CD4-positive, alpha-beta T cell (primary cell): ENCODE results near the gene CBARP. TPM values are rescaled to one million over a fixed set of nuclear protein-coding genes. Genes with fewer than 3 reads are reported as not detected.

Source experiments
- ATAC-seq: fragments of 200-7000 bp; cut with Tn5 transposase; one replicate; pipeline ENCODE4 v1.10.0; 2022; ENCODE audit warnings: mild to moderate bottlenecking; ENCODE audit not compliant: poor library complexity
- CTCF ChIA-PET: fragments of 350-600 bp; sonication (Branson Sonifier 250); formaldehyde crosslinking; loops from one replicate; lab custom pipeline; 2021; ENCODE audit warnings: antibody characterized with exemption, inconsistent platforms; lab: Charles Lee
- POLR2A ChIA-PET: fragments of 350-600 bp; sonication (Branson Sonifier 250); formaldehyde crosslinking; loops from one replicate; lab custom pipeline; 2021; ENCODE audit warnings: antibody characterized with exemption, inconsistent platforms; lab: Charles Lee
- DNase-seq, 14 experiments: peaks; one replicate each; pipeline ENCODE4 v3.0.0-alpha.2; 2013 to 2020; ENCODE audit warnings: mixed read lengths in 2 of 14
- H3K27ac ChIP-seq, 2 donors: one replicate each; pipeline versions ENCODE4 v1.5.1 to v1.7.0; 2013; ENCODE audit warnings: low read length in 2 of 2, low read depth in 1 of 2, mild to moderate bottlenecking in 1 of 2
- H3K27me3 ChIP-seq, 2 experiments: 1 replicate in 1 of 2; 2 replicates in 1 of 2; pipeline versions ENCODE4 v1.6.1 to v1.7.0; 2013; ENCODE audit warnings: low read length in 2 of 2, control low read depth in 1 of 2, mild to moderate bottlenecking in 1 of 2, moderate library complexity in 1 of 2; ENCODE audit not compliant: insufficient read depth in 2 of 2, control insufficient read depth in 1 of 2
- H3K36me3 ChIP-seq: one replicate; pipeline ENCODE4 v1.6.1; 2013; ENCODE audit warnings: low read length, control low read depth; ENCODE audit not compliant: insufficient read depth
- H3K4me1 ChIP-seq: one replicate; pipeline ENCODE4 v1.6.1; 2013; ENCODE audit warnings: low read length, control low read depth; ENCODE audit not compliant: insufficient read depth
- H3K4me3 ChIP-seq: one replicate; pipeline ENCODE4 v1.5.1; 2013; ENCODE audit warnings: mild to moderate bottlenecking, low read length, moderate library complexity
- H3K9me3 ChIP-seq, 2 experiments: 1 replicate in 1 of 2; 2 replicates in 1 of 2; pipeline versions ENCODE4 v1.6.1 to v1.7.0; 2013; ENCODE audit warnings: low read length in 2 of 2, mild to moderate bottlenecking in 2 of 2, control low read depth in 1 of 2, moderate library complexity in 1 of 2; ENCODE audit not compliant: control insufficient read depth in 1 of 2, insufficient read depth in 1 of 2
- H3K27ac Mint-ChIP-seq: one replicate; pipeline ENCODE4 v1.8.0; 2020; ENCODE audit warnings: mixed read lengths
- H3K27me3 Mint-ChIP-seq: one replicate; pipeline ENCODE4 v1.8.0; 2021; ENCODE audit warnings: mixed read lengths
- H3K36me3 Mint-ChIP-seq: one replicate; pipeline ENCODE4 v1.8.0; 2021; ENCODE audit warnings: low read depth, mixed read lengths
- H3K4me1 Mint-ChIP-seq: one replicate; pipeline ENCODE4 v1.8.0; 2021; ENCODE audit warnings: low read depth, mixed read lengths
- H3K4me3 Mint-ChIP-seq: one replicate; pipeline ENCODE4 v1.8.0; 2020; ENCODE audit warnings: mild to moderate bottlenecking, mixed read lengths
- H3K9me3 Mint-ChIP-seq: one replicate; pipeline ENCODE4 v1.8.0; 2020; ENCODE audit warnings: mixed read lengths
- CTCF ChIP-seq: fragments of 200-600 bp; IDR thresholded peaks from one replicate; pipeline ENCODE4 v1.8.0; 2022; ENCODE audit warnings: antibody characterized with exemption, mild to moderate bottlenecking
- intact Hi-C, 2 experiments: fragments of 100-400 bp; cut with DNase I in 1 of 2; cut with micrococcal nuclease in 1 of 2; formaldehyde crosslinking; loops; one replicate each; pipeline versions ENCODE4 v1.15.1 to v1.9.0; 2023 to 2025; cut with DNase I, micrococcal nuclease
- total RNA-seq, 174 experiments: library from RNA in 2 of 174; stranded (reverse) in 2 of 174; gene quantifications; one replicate each; pipeline ENCODE4 v1.2.3 and lab custom pipeline; 2021 to 2026

Gene CBARP
- total RNA-seq, 2 experiments from 2014 or later, result 0.22 TPM; not detected in 1

GRCh38 chr19:1285737-1286360, 48.0 kb upstream of the CBARP start, which contains the start of gene EFNA2:
Gene EFNA2, plus strand, starts transcription at chr19:1285873. Its CDS starts 296 bp downstream, at chr19:1286169.
- Mint-ChIP-seq H3K36me3 (no peaks in the 10 kb centered on the region), H3K4me3 (peak within 1 kb of the TSS; percentile 8), H3K9me3 (no peaks in the 10 kb centered on the region), H3K27ac (no peak within 1 kb of the TSS), H3K27me3 (peaks cover 26% of the 10 kb centered on the region), H3K4me1 (peaks cover 4% of the 10 kb centered on the region)
- peaks cover 0 to 42% of the 10 kb centered on the region in 2 experiments for H3K9me3 ChIP-seq
- peaks cover 14% of the 10 kb centered on the region for H3K4me1 ChIP-seq
- ATAC-seq, result no peak
- no peak for TF ChIP-seq CTCF
- CTCF ChIA-PET, result no interaction called here
- intact Hi-C loops, result no loop called here
- no peak within 1 kb of the TSS for H3K4me3 ChIP-seq
- H3K36me3 ChIP-seq, result no peaks in the 10 kb centered on the region
- H3K27me3 ChIP-seq, result peaks cover 42 to 50% of the 10 kb centered on the region in 2 experiments
- DNase-seq, result no peak
- no peak within 1 kb of the TSS for H3K27ac ChIP-seq
- POLR2A ChIA-PET, result no interaction called here

GRCh38 chr19:1284979-1285736, 47.4 kb upstream of the CBARP start:
- Mint-ChIP-seq H3K27me3 (peaks cover 26% of the 10 kb centered on the region), H3K27ac (no peak overlapping the region), H3K36me3 (peaks cover 3% of the 10 kb centered on the region), H3K4me3 (peak overlapping the region; percentile 8), H3K4me1 (peaks cover 8% of the 10 kb centered on the region), H3K9me3 (no peaks in the 10 kb centered on the region)
- DNase-seq, result peak in 1 of 14 experiments; percentile 4
- intact Hi-C loops, result no loop called here
- ATAC-seq, result no peak
- POLR2A ChIA-PET, result no interaction called here
- Histone ChIP-seq H3K27me3 (peaks cover 37 to 50% of the 10 kb centered on the region in 2 experiments), H3K4me3 (no peak overlapping the region), H3K36me3 (peaks cover 3% of the 10 kb centered on the region), H3K9me3 (peaks cover 0 to 38% of the 10 kb centered on the region in 2 experiments), H3K27ac (no peak overlapping the region), H3K4me1 (peaks cover 15% of the 10 kb centered on the region)
- no peak for TF ChIP-seq CTCF
- CTCF ChIA-PET, result interaction anchor here (0.9 kb wide), 1 partner anchor 41 kb away, joined by 3 read pairs; no protein-coding TSS in a partner anchor

GRCh38 chr19:1284293-1284978, 46.6 kb upstream of the CBARP start:
- no peak for TF ChIP-seq CTCF
- Mint-ChIP-seq H3K9me3 (no peaks in the 10 kb centered on the region), H3K27ac (no peak overlapping the region), H3K4me1 (peaks cover 15% of the 10 kb centered on the region), H3K36me3 (peaks cover 9% of the 10 kb centered on the region), H3K4me3 (peak overlapping the region; percentile 8), H3K27me3 (peaks cover 26% of the 10 kb centered on the region)
- DNase-seq (no peak), ATAC-seq (no peak)
- peaks cover 34 to 49% of the 10 kb centered on the region in 2 experiments for H3K27me3 ChIP-seq
- intact Hi-C loops, result no loop called here
- ChIA-PET POLR2A (interaction anchor here (1.5 to 2.0 kb wide), 2 partner anchors 9 to 15 kb away, joined by 7 read pairs; partner anchors contain the start of genes CIRBP and FAM174C), CTCF (interaction anchor here (0.9 kb wide), 1 partner anchor 40 kb away, joined by 3 read pairs; no protein-coding TSS in a partner anchor)
- peaks cover 0 to 34% of the 10 kb centered on the region in 2 experiments for H3K9me3 ChIP-seq
- H3K4me1 ChIP-seq, result peaks cover 22% of the 10 kb centered on the region
- H3K27ac ChIP-seq, result no peak overlapping the region
- peaks cover 7% of the 10 kb centered on the region for H3K36me3 ChIP-seq
- H3K4me3 ChIP-seq, result no peak overlapping the region
